Body of pancreas (tissue), 4 donors: Measurements from ENCODE around the gene GPN3.

ENCODE experiments used
- CTCF ChIP-seq, 7 experiments: fragments of 450-650 bp in 4 of 7; fragments of 200-600 bp in 3 of 7; sonication (generic) in 3 of 7; IDR thresholded peaks; one replicate each; pipeline ENCODE4 v1.5.1; 2016 to 2019; ENCODE audit warnings: antibody characterized with exemption in 7 of 7
- POLR2A ChIP-seq, 3 donors: fragments of 450-650 bp; IDR thresholded peaks; one replicate each; pipeline ENCODE4 v1.6.1; 2016; ENCODE audit warnings: antibody characterized with exemption in 3 of 3, mild to moderate bottlenecking in 2 of 3

DNA sequence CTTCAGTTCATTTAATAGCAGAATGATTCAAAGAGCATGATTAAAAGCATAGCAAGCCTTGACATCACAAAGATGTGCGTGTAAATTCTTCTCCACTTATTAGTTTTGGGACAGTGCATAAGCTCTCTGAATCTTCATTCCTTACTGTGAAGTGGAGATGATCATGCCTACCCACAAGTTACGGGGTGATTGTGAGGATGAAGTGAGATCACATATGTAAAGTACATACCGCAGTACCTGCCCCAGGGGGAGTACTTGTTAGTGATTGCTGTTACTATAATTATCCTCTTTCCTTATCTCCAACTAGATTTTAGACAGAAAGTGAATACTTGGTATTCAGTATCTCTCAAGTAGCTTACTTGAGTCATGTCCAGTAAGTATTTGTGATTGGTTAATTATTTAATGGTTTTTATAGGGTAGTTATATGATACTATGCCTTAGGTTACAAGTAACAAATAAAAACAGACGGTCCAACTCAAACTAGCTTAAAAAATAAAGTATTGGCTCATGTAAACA, 40.1 kb upstream of the GPN3 start:
- TF ChIP-seq CTCF (IDR thresholded peaks at IDR 0.05) (no peak), POLR2A (IDR thresholded peaks at IDR 0.05) (no peak)
